Measurements from ENCODE around the gene IP6K3. TPM values are rescaled to one million over a fixed set of nuclear protein-coding genes. Genes with fewer than 3 reads are reported as not detected.

IP6K3 gene
- total RNA-seq, 1 donor from 2014 or later, result not detected

DNA sequence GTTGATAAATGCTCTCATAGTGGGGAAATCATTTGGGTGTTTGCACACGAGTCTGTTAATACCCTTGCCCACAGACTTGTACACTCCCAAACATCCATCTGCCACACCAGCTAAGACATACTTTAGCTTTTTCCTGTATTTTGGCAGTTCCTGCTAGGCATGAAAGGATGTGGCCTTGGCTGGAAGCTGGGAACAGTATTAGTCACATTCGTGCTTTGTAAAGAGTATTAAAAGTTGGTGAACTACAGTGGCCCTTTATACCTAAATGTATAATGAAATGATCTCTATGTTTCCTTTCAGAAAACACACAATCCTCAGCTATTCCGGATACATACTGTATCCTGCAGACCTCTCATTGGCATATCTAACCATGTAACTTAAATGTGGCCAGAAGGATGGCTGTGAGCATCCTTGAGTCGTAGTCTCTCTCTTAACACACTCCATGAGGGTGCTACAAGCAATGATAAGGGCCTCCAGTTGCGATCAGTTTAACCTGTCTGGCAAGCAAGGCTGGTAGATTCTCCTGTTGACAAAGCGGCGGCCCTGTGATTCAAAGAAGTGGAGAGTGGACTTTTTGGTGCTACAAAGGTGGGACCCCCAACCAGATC, 40.7 kb upstream of the IP6K3 start:
- H3K27me3 ChIP-seq, result no peaks in the 10 kb centered on the region
- intact Hi-C loops (cut with DNase I), result no loop called here
- H3K9me3 ChIP-seq, result no peaks in the 10 kb centered on the region

DNA sequence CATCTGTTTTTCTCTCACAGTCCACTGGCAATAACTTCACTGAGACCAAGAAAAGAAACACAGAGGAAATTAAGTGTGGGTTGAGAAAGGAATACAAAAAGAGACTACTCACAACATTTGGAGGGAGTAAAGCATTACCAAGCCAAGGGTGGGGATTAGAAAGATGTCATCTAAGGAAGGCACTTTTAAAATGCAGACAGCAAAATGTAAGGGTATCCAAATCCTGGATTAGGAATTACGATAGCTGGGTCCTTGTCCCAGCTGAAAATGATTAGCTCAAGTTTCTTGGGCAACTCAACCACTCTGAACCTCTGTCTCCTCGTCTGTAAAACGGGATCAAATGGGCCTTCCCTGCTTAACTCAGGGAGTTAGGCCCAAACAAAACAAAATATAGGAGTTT, 40.0 kb upstream of the IP6K3 start:
- DNase-seq (ENCODE audit: low spot score in 2 of 2), result no peak
- TF ChIP-seq, protein P1, sequence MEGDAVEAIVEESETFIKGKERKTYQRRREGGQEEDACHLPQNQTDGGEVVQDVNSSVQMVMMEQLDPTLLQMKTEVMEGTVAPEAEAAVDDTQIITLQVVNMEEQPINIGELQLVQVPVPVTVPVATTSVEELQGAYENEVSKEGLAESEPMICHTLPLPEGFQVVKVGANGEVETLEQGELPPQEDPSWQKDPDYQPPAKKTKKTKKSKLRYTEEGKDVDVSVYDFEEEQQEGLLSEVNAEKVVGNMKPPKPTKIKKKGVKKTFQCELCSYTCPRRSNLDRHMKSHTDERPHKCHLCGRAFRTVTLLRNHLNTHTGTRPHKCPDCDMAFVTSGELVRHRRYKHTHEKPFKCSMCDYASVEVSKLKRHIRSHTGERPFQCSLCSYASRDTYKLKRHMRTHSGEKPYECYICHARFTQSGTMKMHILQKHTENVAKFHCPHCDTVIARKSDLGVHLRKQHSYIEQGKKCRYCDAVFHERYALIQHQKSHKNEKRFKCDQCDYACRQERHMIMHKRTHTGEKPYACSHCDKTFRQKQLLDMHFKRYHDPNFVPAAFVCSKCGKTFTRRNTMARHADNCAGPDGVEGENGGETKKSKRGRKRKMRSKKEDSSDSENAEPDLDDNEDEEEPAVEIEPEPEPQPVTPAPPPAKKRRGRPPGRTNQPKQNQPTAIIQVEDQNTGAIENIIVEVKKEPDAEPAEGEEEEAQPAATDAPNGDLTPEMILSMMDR (IDR thresholded peaks at IDR 0.05), result no peak
- Histone ChIP-seq H3K9me3 (no peaks in the 10 kb centered on the region), H3K36me3 (peaks cover 32 to 36% of the 10 kb centered on the region in 2 donors), H3K27ac (peak overlapping the region; percentile 97 to 98), H3K4me3 (peak overlapping the region; percentile 95), H3K27me3 (no peaks in the 10 kb centered on the region), H3K4me1 (peaks cover 13 to 31% of the 10 kb centered on the region in 2 donors)
- intact Hi-C loops (cut with DNase I), result no loop called here

More for the DNA sequence above, 40.7 kb upstream of the IP6K3 start:
- Histone ChIP-seq H3K36me3 (peaks cover 28 to 29% of the 10 kb centered on the region in 2 donors), H3K27ac (peak overlapping the region; percentile 97 to 98), H3K4me3 (peak overlapping the region; percentile 95), H3K4me1 (peaks cover 13 to 29% of the 10 kb centered on the region in 2 donors)
- DNase-seq (ENCODE audit: low spot score in 2 of 2), result no peak
- TF ChIP-seq, protein P1 (IDR thresholded peaks at IDR 0.05), result no peak

DNA sequence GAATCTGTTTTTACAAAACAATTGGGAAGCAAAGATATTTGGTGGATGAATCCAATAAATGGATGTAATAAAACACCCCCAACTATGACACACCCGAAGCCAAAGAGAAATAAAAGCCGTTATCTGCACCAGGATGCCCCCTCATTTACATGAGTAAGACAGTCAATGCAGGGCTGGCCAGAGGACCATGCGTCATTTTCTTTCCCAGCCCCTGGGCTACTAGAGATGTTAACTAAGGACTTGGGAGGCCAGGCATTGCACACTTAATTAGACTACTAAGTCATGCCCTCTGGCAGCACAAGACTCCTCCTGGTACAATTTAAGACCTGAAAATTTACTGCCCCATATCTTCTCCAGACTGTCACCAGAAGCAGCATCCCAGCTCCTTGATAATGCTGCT, 39.1 kb upstream of the IP6K3 start:
- intact Hi-C loops (cut with DNase I), result no loop called here
- H3K9me3 ChIP-seq, result no peaks in the 10 kb centered on the region
- no peak overlapping the region for H3K4me3 ChIP-seq
- H3K36me3 ChIP-seq, result peaks cover 36 to 46% of the 10 kb centered on the region in 2 donors
- no peaks in the 10 kb centered on the region for H3K27me3 ChIP-seq
- peaks cover 13 to 36% of the 10 kb centered on the region in 2 donors for H3K4me1 ChIP-seq
- TF ChIP-seq, protein P1 (IDR thresholded peaks at IDR 0.05), result no peak
- H3K27ac ChIP-seq, result no peak overlapping the region
- DNase-seq (ENCODE audit: low spot score in 2 of 2), result no peak

DNA sequence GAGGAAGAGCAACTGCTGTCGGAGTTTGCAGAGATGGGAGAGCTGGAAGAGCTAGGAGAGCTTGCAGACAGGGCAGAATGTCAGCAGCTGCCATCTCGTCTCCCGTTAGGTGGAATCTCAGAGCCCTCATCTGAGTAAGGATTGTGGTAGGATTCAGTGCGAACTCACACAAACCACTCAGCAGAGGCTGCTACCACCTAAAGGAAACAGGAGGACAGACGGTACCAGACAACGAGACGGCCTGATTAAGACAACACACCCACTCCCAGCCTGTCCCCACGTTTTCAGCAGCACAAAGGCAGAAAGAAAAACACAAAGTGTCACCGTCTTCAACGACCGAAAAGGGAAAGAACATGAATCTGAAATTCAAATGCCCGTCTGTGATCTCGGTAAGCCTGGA, 38.1 kb upstream of the IP6K3 start:
- intact Hi-C loops (cut with DNase I), result no loop called here
- Histone ChIP-seq H3K27me3 (no peaks in the 10 kb centered on the region), H3K27ac (no peak overlapping the region), H3K9me3 (no peaks in the 10 kb centered on the region), H3K4me1 (peaks cover 13 to 36% of the 10 kb centered on the region in 2 donors), H3K4me3 (no peak overlapping the region), H3K36me3 (peaks cover 46 to 56% of the 10 kb centered on the region in 2 donors)
- DNase-seq (ENCODE audit: low spot score in 2 of 2), result no peak
- TF ChIP-seq, protein P1 (IDR thresholded peaks at IDR 0.05), result no peak

DNA sequence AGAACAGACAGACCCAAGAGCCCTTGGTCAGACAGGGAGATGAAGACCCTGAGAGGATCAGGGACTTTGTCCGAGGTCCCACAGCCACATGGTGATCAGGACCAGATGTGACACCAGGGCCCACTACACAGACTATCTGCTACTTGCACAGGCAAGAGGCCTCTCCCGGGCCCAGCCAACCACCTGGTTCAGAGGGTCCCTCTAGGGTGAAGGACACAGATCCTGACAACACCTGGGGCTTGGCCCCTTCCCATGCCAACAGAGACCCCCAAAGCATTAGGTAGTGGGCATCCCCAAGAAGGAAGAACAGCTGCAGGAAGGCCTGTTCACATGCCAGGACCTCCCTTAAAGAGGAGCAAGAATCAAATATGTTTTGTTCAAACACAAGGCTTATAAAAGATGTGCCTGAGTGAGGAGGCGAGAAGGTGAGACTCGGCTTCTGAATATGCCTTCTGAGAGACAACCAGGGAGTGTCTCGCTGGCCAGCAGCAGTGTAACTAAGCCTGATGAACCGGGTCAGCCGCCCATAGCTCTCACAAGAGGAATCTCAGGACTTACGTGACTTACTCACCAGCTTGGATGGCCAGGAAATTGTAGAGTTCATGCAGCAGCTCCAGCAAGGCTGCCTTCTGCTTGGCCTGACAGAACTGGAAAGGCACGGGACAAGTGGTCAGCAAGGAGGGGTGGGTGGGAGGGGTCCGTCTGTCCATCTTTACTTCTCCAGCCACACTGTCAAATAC, 37.2 kb upstream of the IP6K3 start:
- intact Hi-C loops (cut with DNase I), result no loop called here
- Histone ChIP-seq H3K4me3 (no peak overlapping the region), H3K36me3 (peaks cover 54 to 64% of the 10 kb centered on the region in 2 donors), H3K27ac (no peak overlapping the region), H3K27me3 (no peaks in the 10 kb centered on the region), H3K9me3 (no peaks in the 10 kb centered on the region), H3K4me1 (peaks cover 13 to 36% of the 10 kb centered on the region in 2 donors)
- DNase-seq (ENCODE audit: low spot score in 2 of 2), result no peak
- TF ChIP-seq, protein P1 (IDR thresholded peaks at IDR 0.05), result no peak
